ENCODE measurements around the gene MAD2L1BP.
"Not testable (repeated sequence)": the region's sequence is repeated elsewhere in the genome, so short reads cannot be mapped to it uniquely, and the experiment has no call there.

The MAD2L1BP gene

GRCh38 chr6:43635387-43636307, at the start of gene MAD2L1BP:
Gene MAD2L1BP, plus strand, starts transcription at chr6:43635840. Its CDS starts 36 bp downstream, at chr6:43635876.
- DNase-seq, result peak; percentile 80

- DNase-seq, result no peak
Measured at GRCh38 chr6:43588194-43588593, 47.4 kb upstream of the MAD2L1BP start.

GRCh38 chr6:43589564-43589963, 46.1 kb upstream of the MAD2L1BP start:
- DNase-seq, result not testable (repeated sequence)

GRCh38 chr6:43593938-43594337, 41.7 kb upstream of the MAD2L1BP start:
- DNase-seq, result no peak

- no peak for DNase-seq
Measured at GRCh38 chr6:43600595-43600994, 35.0 kb upstream of the MAD2L1BP start.

- DNase-seq, result no peak
Measured at GRCh38 chr6:43604174-43604573, 31.5 kb upstream of the MAD2L1BP start.

- no peak for DNase-seq
Measured at GRCh38 chr6:43606019-43606418, 29.6 kb upstream of the MAD2L1BP start.

- DNase-seq, result peak; percentile 11
Measured at GRCh38 chr6:43608310-43608763, 27.3 kb upstream of the MAD2L1BP start.

- no peak for DNase-seq
Measured at GRCh38 chr6:43608807-43609206, 26.8 kb upstream of the MAD2L1BP start.

GRCh38 chr6:43609402-43609801, 26.2 kb upstream of the MAD2L1BP start:
- no peak for DNase-seq

GRCh38 chr6:43610431-43610830, 25.2 kb upstream of the MAD2L1BP start:
- DNase-seq, result no peak

- DNase-seq, result no peak
Measured at GRCh38 chr6:43613721-43614395, 21.8 kb upstream of the MAD2L1BP start.

- no peak for DNase-seq
Measured at GRCh38 chr6:43614396-43614730, 21.3 kb upstream of the MAD2L1BP start.

GRCh38 chr6:43616725-43617472, 18.7 kb upstream of the MAD2L1BP start:
- DNase-seq, result no peak

GRCh38 chr6:43621078-43621835, 14.4 kb upstream of the MAD2L1BP start:
- no peak for DNase-seq

- DNase-seq, result no peak
Measured at GRCh38 chr6:43621836-43622180, 13.8 kb upstream of the MAD2L1BP start.

GRCh38 chr6:43622541-43622940, 13.1 kb upstream of the MAD2L1BP start:
- DNase-seq, result no peak

GRCh38 chr6:43623880-43624785, 11.5 kb upstream of the MAD2L1BP start:
- DNase-seq, result no peak

GRCh38 chr6:43624786-43625288, 10.8 kb upstream of the MAD2L1BP start:
- DNase-seq, result no peak

- DNase-seq, result no peak
Measured at GRCh38 chr6:43625393-43625992, 10.1 kb upstream of the MAD2L1BP start.

All from NK-92 treated with Interleukin-12 subunit alpha and Interleukin-12 subunit beta, amount 100 ng/mL, for 24 hours (cell line).